G401 (cell line): Measurements from ENCODE around the gene BCLAF3. TPM values are rescaled to one million over a fixed set of nuclear protein-coding genes. Genes with fewer than 3 reads are reported as not detected.

ENCODE experiments used
- DNase-seq: peaks from one replicate; pipeline ENCODE4 v3.0.0-alpha.2; 2015; ENCODE audit warnings: low spot score
- in situ Hi-C: cut with HindIII; loops from 2 replicates; pipeline ENCODE4 v1.10.0; 2016; ENCODE audit warnings: low sequenced_read_pairs, mixed read lengths
- total RNA-seq: library from RNA; depleted of rRNA; stranded (reverse); fragments of >200 nt; shearing (Covaris generic); gene quantifications from 2 replicates; pipeline ENCODE4 v1.2.3, GENCODE V29; 2014; rRNA removed

Gene BCLAF3
- total RNA-seq, 1 experiment from 2014 or later = 2.8 TPM

- no peak for DNase-seq
- in situ Hi-C loops = no loop called here
Observed at GRCh38 chrX:19975845-19976244, 15.0 kb downstream of the BCLAF3 start.

DNA sequence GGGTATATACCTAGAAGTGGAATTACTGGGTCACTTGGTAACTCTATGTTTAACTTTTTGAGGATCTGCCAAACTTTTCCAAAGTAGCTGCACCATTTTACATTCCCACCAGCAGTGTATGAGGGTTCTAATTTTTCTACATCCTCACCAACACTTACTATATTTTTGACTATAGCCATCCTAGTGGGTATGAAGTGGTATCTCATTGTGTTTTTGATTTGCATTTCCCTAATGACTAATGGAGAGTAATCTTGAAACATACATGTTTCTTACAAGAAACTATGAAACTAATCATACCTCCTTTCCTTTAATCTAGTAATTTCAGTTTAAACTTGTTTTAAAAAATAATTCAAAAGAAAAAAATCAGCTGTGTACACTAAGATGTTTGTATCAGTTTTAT, 17.9 kb downstream of the BCLAF3 start:
- in situ Hi-C loops = no loop called here
- no peak for DNase-seq

DNA sequence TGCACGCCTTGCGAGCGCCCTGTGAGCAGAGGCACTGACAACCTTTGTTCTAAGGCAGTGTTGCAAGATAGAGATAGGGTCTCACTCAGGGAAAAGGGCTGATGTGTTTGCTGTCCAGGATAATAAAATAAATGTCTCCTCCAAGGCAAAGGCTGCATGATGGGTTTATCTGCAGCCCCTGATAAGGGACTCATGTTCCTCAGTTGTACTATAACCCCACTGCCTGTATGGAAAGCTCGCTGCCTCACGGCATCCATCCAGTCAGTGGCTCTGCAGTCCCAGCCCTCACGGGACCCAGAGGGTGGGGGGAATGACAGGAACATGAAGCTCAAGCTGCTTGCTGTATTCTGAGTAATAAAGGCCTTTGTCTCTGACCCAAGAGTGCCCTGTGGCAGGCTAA, 22.6 kb downstream of the BCLAF3 start:
- no peak for DNase-seq
- in situ Hi-C loops = no loop called here

DNA sequence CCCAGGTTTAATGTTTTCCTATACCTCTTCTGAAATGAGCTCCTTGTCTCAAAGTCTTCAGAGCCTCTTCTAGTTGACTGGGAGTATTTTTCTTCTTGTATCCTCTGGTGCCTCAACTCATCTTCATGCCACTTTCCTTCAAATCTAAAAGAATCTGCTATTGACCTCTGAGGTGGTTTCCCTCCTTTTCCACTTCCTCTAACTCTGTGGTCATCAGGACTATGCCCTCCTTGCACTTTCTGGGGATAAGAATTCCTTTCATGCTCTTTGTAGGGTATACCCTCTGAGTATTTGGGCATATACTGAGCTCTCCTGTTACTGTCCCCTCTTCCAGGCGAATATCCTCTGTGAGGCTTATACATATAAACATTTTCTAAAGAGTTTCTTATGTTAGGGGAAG, 24.8 kb downstream of the BCLAF3 start:
- in situ Hi-C loops = no loop called here
- no peak for DNase-seq

- in situ Hi-C loops = no loop called here
- DNase-seq = no peak
Observed at GRCh38 chrX:19964017-19964710, 26.7 kb downstream of the BCLAF3 start.

DNA sequence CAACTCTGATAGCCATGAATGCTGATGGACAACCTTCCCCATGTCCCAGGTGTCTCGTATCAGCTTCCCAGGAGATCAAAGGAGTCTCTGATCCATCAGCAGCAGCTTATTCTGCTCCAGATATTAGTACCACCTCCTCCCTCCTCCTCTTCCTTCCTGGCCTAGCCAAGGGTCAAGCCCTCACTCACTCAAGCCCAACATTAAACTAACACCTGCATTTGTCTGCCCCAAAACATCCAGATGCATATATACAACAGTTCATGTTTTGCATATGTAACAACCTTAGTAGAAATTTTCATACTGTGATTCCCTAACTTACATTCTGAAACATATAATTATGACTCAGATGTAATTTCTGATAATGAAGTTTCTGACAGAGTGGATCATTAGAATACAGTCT, 29.9 kb downstream of the BCLAF3 start:
- in situ Hi-C loops = no loop called here
- DNase-seq = no peak

GRCh38 chrX:19958552-19959486, 32.0 kb downstream of the BCLAF3 start:
- no peak for DNase-seq
- in situ Hi-C loops = no loop called here

DNA sequence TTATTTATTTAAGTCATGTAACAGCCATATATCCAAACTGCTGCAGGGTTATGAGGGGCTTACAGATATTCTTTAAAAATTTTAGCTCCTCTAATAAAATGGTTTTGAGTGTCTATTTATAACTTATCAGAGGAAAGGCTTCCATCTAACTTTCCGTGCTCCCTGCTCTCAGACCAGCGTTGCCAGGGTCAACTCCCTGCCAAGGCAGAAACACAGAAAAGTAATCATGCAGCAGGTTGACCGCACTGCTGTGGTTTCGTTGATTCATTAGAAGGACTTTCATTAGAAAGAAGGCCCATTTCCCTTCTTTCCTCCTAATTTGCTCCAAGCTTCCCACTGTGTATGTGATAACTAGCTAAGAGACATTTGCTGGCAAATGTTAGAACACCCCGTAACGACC, 33.9 kb downstream of the BCLAF3 start:
- DNase-seq = no peak
- in situ Hi-C loops = no loop called here

GRCh38 chrX:19956306-19956705, 34.6 kb downstream of the BCLAF3 start:
- no peak for DNase-seq
- in situ Hi-C loops = no loop called here

DNA sequence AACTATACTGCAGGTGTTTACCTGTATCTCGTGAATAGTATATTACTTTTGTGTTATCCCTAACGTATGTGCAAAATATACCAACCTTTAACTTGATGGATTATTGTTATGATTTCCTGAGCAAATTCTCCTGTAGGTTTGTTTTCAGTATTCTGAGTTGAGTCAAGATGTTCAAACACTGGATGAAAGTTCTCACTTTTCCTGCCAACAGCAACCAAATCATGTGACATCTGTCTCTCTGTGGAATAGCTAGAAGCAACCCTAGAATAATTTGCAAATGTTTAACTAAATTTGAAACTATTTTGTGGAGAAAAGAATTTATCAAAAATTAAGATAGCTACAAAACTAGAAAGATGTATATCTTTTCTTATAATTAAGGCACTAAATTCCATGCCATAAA, 35.6 kb downstream of the BCLAF3 start:
- no peak for DNase-seq
- in situ Hi-C loops = no loop called here

- in situ Hi-C loops = no loop called here
- DNase-seq = no peak
Observed at GRCh38 chrX:19954335-19955096, 36.3 kb downstream of the BCLAF3 start.

DNA sequence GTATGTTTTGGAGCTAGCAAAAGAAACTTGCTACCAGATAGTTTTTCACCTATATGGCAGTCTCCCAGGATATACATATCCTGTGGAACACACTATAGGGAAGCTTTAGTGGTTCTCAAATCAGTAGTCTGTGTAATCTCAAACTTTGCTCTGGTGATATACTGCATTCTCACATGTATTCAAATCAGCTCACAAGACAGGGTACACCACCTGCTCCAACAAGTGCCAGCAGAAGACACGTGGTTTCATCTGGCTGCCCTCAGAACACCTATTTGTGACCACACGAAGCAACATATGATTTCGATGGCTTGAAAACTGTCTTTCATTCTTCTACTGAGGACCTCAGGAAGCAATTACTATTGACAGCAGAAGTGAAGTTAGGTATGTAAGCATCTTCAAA, 37.7 kb downstream of the BCLAF3 start:
- in situ Hi-C loops = no loop called here
- DNase-seq = no peak

DNA sequence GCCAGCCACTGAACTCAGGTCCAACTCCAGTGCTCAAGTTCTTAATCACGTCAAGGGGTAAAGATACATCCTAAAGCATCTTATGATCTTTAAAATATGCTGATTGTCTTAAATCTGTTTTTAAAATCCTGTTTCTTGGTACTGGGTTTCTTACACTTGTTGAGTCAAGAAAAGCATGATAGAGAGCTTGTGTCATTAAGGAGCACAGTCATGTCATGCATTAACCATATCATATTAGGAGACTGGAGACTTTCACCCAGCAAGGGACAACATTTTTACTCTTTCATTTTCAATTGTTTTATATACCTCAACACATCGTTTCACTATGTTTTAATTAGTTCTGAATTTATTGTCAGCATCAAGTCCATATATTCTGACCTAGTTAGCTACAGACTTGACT, 41.5 kb downstream of the BCLAF3 start:
- no peak for DNase-seq
- in situ Hi-C loops = no loop called here

DNA sequence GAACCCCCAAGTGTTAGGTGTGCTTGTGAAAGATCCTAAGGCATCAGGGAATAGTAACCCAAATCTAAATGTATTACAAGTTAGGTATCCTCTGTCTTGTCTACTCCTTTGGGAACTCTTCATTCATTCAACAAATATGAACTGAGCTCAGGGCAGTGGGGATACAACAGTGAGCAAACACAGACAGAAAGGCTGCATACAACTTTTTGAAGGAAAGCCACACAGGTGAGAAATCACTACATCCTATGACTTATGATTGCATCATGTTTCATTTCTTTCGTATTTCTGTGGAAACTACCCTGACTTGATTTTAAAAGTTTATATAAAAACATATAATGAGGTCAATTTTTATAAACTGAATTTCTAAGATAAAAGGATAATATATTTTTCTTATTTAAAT, 43.2 kb downstream of the BCLAF3 start:
- in situ Hi-C loops = no loop called here
- DNase-seq = no peak

Other genes starting within 250 kb of the BCLAF3 start
- gene SH3KBP1, start 103.5 kb downstream of the BCLAF3 start, total RNA-seq = 16.7 and 26.8 TPM in 2 replicates
- gene MAP7D2, start 125.8 kb upstream of the BCLAF3 start, total RNA-seq = not detected in 2 replicates
- 58.7 and 90.4 TPM in 2 replicates for gene EIF1AX, start 150.8 kb upstream of the BCLAF3 start, total RNA-seq